GM18858 (cell line): Measurements from ENCODE around the gene NUDCD3.
"Not testable (repeated sequence)": the region's sequence is repeated elsewhere in the genome, so short reads cannot be mapped to it uniquely, and the experiment has no call there.

Source experiments
- ATAC-seq: cut with Tn5 transposase; IDR thresholded peaks from one replicate; pipeline ENCODE4 v1.9.1; 2021; ENCODE audit not compliant: unreplicated experiment

NUDCD3 gene

GRCh38 chr7:44449584-44449928 is 40.9 kb downstream of the NUDCD3 start:
- no peak for ATAC-seq

- ATAC-seq, result no peak
These were observed 41.4 kb downstream of the NUDCD3 start for GRCh38 chr7:44448922-44449583.

GRCh38 chr7:44447874-44448425 is 42.5 kb downstream of the NUDCD3 start:
- no peak for ATAC-seq

GRCh38 chr7:44445986-44446671 is 44.3 kb downstream of the NUDCD3 start:
- no peak for ATAC-seq

- no peak for ATAC-seq
These were observed 49.4 kb downstream of the NUDCD3 start for GRCh38 chr7:44441079-44441478.

GRCh38 chr7:44440577-44441078 is 49.8 kb downstream of the NUDCD3 start:
- no peak for ATAC-seq

GRCh38 chr7:44439926-44440325 is 50.5 kb downstream of the NUDCD3 start:
- no peak for ATAC-seq

GRCh38 chr7:44438816-44439215 is 51.6 kb downstream of the NUDCD3 start:
- no peak for ATAC-seq

GRCh38 chr7:44434201-44434600 is 56.3 kb downstream of the NUDCD3 start:
- no peak for ATAC-seq

GRCh38 chr7:44433255-44434022 is 57.0 kb downstream of the NUDCD3 start:
- no peak for ATAC-seq

- ATAC-seq, result no peak
These were observed 58.0 kb downstream of the NUDCD3 start for GRCh38 chr7:44432381-44432977.

- no peak for ATAC-seq
These were observed 59.3 kb downstream of the NUDCD3 start for GRCh38 chr7:44431091-44431608.

- no peak for ATAC-seq
These were observed 60.4 kb downstream of the NUDCD3 start for GRCh38 chr7:44430054-44430453.

GRCh38 chr7:44424762-44425161 is 65.7 kb downstream of the NUDCD3 start:
- not testable (repeated sequence) for ATAC-seq

- ATAC-seq, result no peak
These were observed 73.5 kb downstream of the NUDCD3 start for GRCh38 chr7:44416941-44417340.

GRCh38 chr7:44415510-44415909 is 74.9 kb downstream of the NUDCD3 start:
- ATAC-seq, result no peak

- ATAC-seq, result no peak
These were observed 75.4 kb downstream of the NUDCD3 start for GRCh38 chr7:44415047-44415446.

- ATAC-seq, result no peak
These were observed 79.2 kb downstream of the NUDCD3 start for GRCh38 chr7:44411306-44411705.

GRCh38 chr7:44408596-44408995 is 81.9 kb downstream of the NUDCD3 start:
- ATAC-seq, result no peak

GRCh38 chr7:44403775-44404174 is 86.7 kb downstream of the NUDCD3 start:
- ATAC-seq, result no peak

GRCh38 chr7:44403176-44403759 is 87.2 kb downstream of the NUDCD3 start:
- no peak for ATAC-seq
